A673 (cell line): Measurements from ENCODE around the gene DLG2.

Experiments
- CTCF ChIP-seq: fragments of 300-800, 200-600 bp; sonication (generic); conservative IDR thresholded peaks from 2 replicates; pipeline ENCODE4 v1.5.1; 2017; ENCODE audit warnings: low read depth, mild to moderate bottlenecking, antibody characterized with exemption, low read length, moderate library complexity, mixed read lengths
- EZH2 ChIP-seq: fragments of 200-600 bp; sonication (generic); IDR thresholded peaks from 2 replicates; pipeline ENCODE4 v1.6.1; 2017; ENCODE audit warnings: borderline replicate concordance, low read depth, mild to moderate bottlenecking, mixed read lengths, antibody characterized with exemption, low read length; ENCODE audit not compliant: poor library complexity, severe bottlenecking

GRCh38 chr11:84854498-84854880 is 772.7 kb downstream of the DLG2 start:
- TF ChIP-seq CTCF (no peak), EZH2 (no peak)
